22Rv1 (cell line): Measurements from ENCODE around the gene ULK3.

ENCODE experiments used
- ZFX ChIP-seq: fragments of 450-650 bp; IDR thresholded peaks from 2 replicates; pipeline ENCODE4 v1.6.1; 2017; ENCODE audit warnings: antibody characterized with exemption, borderline replicate concordance
- TF ChIP-seq, protein P1 (sequence below): fragments of 450-650 bp; IDR thresholded peaks from 2 replicates; pipeline ENCODE4 v1.5.1; 2017; ENCODE audit warnings: mild to moderate bottlenecking

DNA sequence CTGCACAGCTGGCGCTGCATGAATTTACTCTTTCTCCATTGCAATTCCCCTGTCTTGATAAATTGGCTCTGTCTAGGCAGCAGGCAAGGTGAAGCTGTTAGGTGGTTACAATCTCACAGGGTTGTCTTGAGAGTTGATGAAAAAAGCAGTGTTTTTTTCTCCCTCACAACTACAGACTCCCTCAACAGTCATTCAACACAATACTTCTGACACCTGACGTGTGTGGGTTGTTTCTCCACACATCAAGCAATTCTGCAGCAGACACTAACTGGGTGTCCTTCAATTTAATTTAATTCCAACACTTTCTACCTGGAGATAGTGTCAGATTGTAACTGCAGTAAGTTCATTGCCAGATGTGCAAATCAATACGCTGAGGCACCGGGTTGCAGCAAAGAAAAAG lies 35.3 kb upstream of the ULK3 start:
- TF ChIP-seq, protein P1, sequence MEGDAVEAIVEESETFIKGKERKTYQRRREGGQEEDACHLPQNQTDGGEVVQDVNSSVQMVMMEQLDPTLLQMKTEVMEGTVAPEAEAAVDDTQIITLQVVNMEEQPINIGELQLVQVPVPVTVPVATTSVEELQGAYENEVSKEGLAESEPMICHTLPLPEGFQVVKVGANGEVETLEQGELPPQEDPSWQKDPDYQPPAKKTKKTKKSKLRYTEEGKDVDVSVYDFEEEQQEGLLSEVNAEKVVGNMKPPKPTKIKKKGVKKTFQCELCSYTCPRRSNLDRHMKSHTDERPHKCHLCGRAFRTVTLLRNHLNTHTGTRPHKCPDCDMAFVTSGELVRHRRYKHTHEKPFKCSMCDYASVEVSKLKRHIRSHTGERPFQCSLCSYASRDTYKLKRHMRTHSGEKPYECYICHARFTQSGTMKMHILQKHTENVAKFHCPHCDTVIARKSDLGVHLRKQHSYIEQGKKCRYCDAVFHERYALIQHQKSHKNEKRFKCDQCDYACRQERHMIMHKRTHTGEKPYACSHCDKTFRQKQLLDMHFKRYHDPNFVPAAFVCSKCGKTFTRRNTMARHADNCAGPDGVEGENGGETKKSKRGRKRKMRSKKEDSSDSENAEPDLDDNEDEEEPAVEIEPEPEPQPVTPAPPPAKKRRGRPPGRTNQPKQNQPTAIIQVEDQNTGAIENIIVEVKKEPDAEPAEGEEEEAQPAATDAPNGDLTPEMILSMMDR = no peak
- no peak for TF ChIP-seq ZFX
